GM12872 (cell line): Measurements from ENCODE around the gene PIBF1.

ENCODE experiments used
- CTCF ChIP-seq: IDR thresholded peaks from 3 replicates; pipeline ENCODE4 v1.5.1; 2011; ENCODE audit warnings: low read depth, mild to moderate bottlenecking, low read length, moderate library complexity; ENCODE audit not compliant: insufficient read depth

Gene PIBF1

GRCh38 chr13:73061473-73061872 lies 279.5 kb downstream of the PIBF1 start:
- no peak for TF ChIP-seq CTCF

DNA sequence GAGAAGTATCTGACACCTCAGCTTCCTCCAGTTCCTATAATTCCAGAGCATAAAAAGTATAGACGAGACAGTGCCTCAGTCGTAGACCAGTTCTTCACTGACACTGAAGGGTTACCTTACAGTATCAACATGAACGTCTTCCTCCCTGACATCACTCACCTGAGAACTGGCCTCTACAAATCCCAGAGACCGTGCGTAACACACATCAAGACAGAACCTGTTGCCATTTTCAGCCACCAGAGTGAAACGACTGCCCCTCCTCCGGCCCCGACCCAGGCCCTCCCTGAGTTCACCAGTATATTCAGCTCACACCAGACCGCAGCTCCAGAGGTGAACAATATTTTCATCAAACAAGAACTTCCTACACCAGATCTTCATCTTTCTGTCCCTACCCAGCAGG lies 279.9 kb downstream of the PIBF1 start:
- TF ChIP-seq CTCF, result no peak

- TF ChIP-seq CTCF, result no peak
Observed at GRCh38 chr13:73062468-73062867, 280.5 kb downstream of the PIBF1 start.

DNA sequence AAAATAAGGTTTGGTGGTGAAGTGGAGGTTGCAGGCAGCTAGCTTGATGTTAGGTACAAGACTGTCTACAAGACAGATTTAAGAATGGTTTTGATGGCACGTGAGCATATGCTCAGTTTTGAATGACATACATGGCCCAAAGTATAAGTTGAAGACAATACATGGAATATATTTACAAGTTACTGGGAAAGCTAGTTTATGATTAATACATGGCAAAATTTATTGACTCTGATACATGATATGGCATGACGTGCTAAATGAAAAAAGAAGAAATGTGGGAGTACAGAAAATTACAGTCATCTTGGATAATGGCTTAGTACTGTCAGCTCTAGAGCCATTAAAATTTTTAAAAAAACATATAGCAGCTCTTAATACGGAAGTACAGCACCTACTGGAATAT lies 281.2 kb downstream of the PIBF1 start:
- no peak for TF ChIP-seq CTCF

- no peak for TF ChIP-seq CTCF
Observed at GRCh38 chr13:73065036-73065435, 283.1 kb downstream of the PIBF1 start.

DNA sequence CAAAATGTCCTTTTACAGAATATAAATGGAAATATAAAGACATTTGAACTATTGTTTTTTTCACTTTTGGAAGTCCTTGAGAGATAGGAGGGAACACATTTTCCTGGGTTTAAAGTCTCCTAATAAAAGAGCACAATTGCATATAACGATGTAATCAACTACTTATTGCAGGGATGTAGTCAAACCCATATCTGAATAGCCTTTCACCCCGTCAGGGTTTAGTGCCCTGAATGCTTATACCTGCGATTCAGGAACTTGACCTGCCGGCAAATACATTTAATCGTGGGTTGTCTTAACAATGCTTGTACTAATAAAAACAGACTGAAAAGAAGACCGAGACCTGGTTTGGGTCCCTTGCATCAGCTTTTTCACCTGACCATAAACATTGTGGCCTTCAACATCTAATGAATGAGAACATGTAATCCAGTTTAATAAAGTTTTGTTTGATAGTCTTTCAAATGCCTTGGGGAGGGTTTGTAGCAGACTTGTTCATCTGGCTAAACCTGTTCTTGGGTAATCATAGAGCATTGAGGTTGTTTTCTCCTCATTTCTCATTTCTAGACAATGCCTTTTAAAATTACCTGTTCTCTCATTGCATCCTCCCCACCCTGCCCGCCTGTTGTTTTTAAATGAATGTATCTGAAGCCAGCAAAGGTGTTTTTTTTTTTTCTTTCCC lies 283.9 kb downstream of the PIBF1 start:
- TF ChIP-seq CTCF, result no peak
